H1 (cell line): ENCODE results near the gene PARK7. TPM values are rescaled to one million over a fixed set of nuclear protein-coding genes. Genes with fewer than 3 reads are reported as not detected.
A peak's percentile ranks its signal among the peaks of the same experiment; 100 is the strongest.

ENCODE experiments used
- CHD2 ChIP-seq: IDR thresholded peaks from 2 replicates; pipeline ENCODE4 v1.6.1; 2012; ENCODE audit warnings: low read length, improper control_type of control experiment
- CHD7 ChIP-seq: fragments of 300-600 bp; sonication (generic); IDR thresholded peaks from 2 replicates; pipeline ENCODE4 v1.7.1; 2012; ENCODE audit warnings: low read length, moderate library complexity, mild to moderate bottlenecking, inconsistent platforms; ENCODE audit not compliant: insufficient replicate concordance
- GABPA ChIP-seq: IDR thresholded peaks from 2 replicates; pipeline ENCODE4 v1.6.1; 2011; ENCODE audit warnings: mild to moderate bottlenecking, low read length, moderate library complexity, borderline replicate concordance; ENCODE audit not compliant: insufficient read depth
- ZNF274 ChIP-seq: IDR thresholded peaks from 2 replicates; pipeline ENCODE4 v1.7.0; 2012; ENCODE audit warnings: low read length, borderline replicate concordance; ENCODE audit errors: extremely low read depth
- polyA plus RNA-seq, 7 experiments: library from polyadenylated mRNA; depleted of rRNA in 3 of 7; stranded (reverse) in 5 of 7; unstranded in 2 of 7; fragments of >200 nt in 5 of 7; fragments of 200-250 nt in 2 of 7; gene quantifications; 1 replicate in 5 of 7; 2 replicates in 1 of 7; 4 replicates in 1 of 7; pipeline versions ENCODE4 v1.2.1 to v1.2.3, GENCODE V29; 2011 to 2013; ENCODE audit warnings: missing spikeins in 2 of 7, mixed read lengths in 2 of 7
- total RNA-seq: library from RNA; stranded (reverse); fragmentation: NEBNext Ultra II Directional; extraction: Animal tissue kit (Norgen Biotek cat#: 25700); gene quantifications from 2 replicates; pipeline ENCODE4 v1.2.1, GENCODE V29; 2021

The PARK7 gene
- total and polyA plus RNA-seq, 2 of the 8 experiments (the other 6 are each of a cell fraction or from before 2014, with no cell fraction given), result 206 to 383 TPM

GRCh38 chr1:7991504-7992440, 30.3 kb downstream of the PARK7 start (continued):
- TF ChIP-seq CHD7, result peak; percentile 38
- TF ChIP-seq GABPA, result no peak
- TF ChIP-seq ZNF274, result no peak
- TF ChIP-seq CHD2, result 0 out of 2 replicates have a peak, but pooled peaks have one; percentile 34
- TF ChIP-seq, all 59 proteins: peak for 9
